Caco-2 (cell line): ENCODE data around the gene PCGF1. TPM values are rescaled to one million over a fixed set of nuclear protein-coding genes. Genes with fewer than 3 reads are reported as not detected.
A peak's percentile ranks its signal among the peaks of the same experiment; 100 is the strongest.

Source experiments
- Bru-seq: library from RNA; stranded (reverse); fragments of 400-500 nt; gene quantifications from one replicate; lab custom pipeline; 2021; lab: Mats Ljungman, UMichigan
- BruChase-seq, 2 experiments: library from RNA; stranded (reverse); fragments of 400-500 nt; gene quantifications; one replicate each; lab custom pipeline; 2021; lab: Mats Ljungman, UMichigan
- BruUV-seq: library from RNA; stranded (reverse); fragments of 400-500 nt; replicated peaks from 2 replicates; lab custom pipeline; 2021; lab: Mats Ljungman, UMichigan
- CTCF ChIA-PET: fragments of 300-600 bp; sonication (Branson Sonifier 250); formaldehyde crosslinking; loops from one replicate; lab custom pipeline; 2022; ENCODE audit warnings: antibody characterized with exemption; lab: Charles Lee
- POLR2A ChIA-PET: fragments of 300-600 bp; sonication (Branson Sonifier 250); formaldehyde crosslinking; loops from one replicate; lab custom pipeline; 2022; ENCODE audit warnings: antibody characterized with exemption; lab: Charles Lee
- DNase-seq, 2 experiments: peaks; one replicate each; pipeline versions ENCODE4 v3.0.0 to v3.0.0-alpha.2; 2020 to 2022
- H3K27me3 ChIP-seq: replicated peaks from 2 replicates; pipeline ENCODE4 v1.6.0; 2011; ENCODE audit warnings: low read length; ENCODE audit not compliant: control insufficient read depth, insufficient read depth
- H3K36me3 ChIP-seq: 2 replicates; pipeline ENCODE4 v1.5.1; 2011; ENCODE audit warnings: low read length; ENCODE audit not compliant: control insufficient read depth, insufficient read depth
- H3K4me1 ChIP-seq: fragments of 250-450 bp; sonication (Bioruptor Pico); 2 replicates; pipeline ENCODE4 v1.5.1; 2020; ENCODE audit warnings: mild to moderate bottlenecking
- H3K4me3 ChIP-seq: 2 replicates; pipeline ENCODE4 v1.5.1; 2011; ENCODE audit warnings: low read depth, mild to moderate bottlenecking, control low read depth, low read length
- H3K9me3 ChIP-seq: fragments of 250-450 bp; sonication (Bioruptor Pico); 2 replicates; pipeline ENCODE4 v1.5.1; 2020; ENCODE audit warnings: mild to moderate bottlenecking, moderate library complexity
- H3K27ac Mint-ChIP-seq: one replicate; pipeline ENCODE4 v1.8.0; 2022; ENCODE audit warnings: mixed read lengths; ENCODE audit not compliant: unreplicated experiment
- H3K27me3 Mint-ChIP-seq: one replicate; pipeline ENCODE4 v1.8.0; 2022; ENCODE audit warnings: mixed read lengths; ENCODE audit not compliant: insufficient read depth, unreplicated experiment
- H3K36me3 Mint-ChIP-seq: one replicate; pipeline ENCODE4 v1.8.0; 2022; ENCODE audit warnings: mild to moderate bottlenecking, mixed read lengths; ENCODE audit not compliant: insufficient read depth, unreplicated experiment
- H3K4me1 Mint-ChIP-seq: one replicate; pipeline ENCODE4 v1.8.0; 2022; ENCODE audit warnings: low read depth, mixed read lengths; ENCODE audit not compliant: unreplicated experiment
- H3K4me3 Mint-ChIP-seq: one replicate; pipeline ENCODE4 v1.8.0; 2022; ENCODE audit warnings: mild to moderate bottlenecking, moderate library complexity, mixed read lengths; ENCODE audit not compliant: unreplicated experiment
- H3K9me3 Mint-ChIP-seq: one replicate; pipeline ENCODE4 v1.8.0; 2022; ENCODE audit warnings: mixed read lengths; ENCODE audit not compliant: unreplicated experiment
- CTCF ChIP-seq, 2 experiments: fragments of 200-600 bp in 1 of 2; IDR thresholded peaks; 1 replicate in 1 of 2; 2 replicates in 1 of 2; pipeline versions ENCODE4 v1.5.1 to v1.8.0; 2011 to 2022; ENCODE audit warnings: antibody characterized with exemption in 1 of 2, control low read depth in 1 of 2, inconsistent platforms in 1 of 2, low read depth in 1 of 2, low read length in 1 of 2, mild to moderate bottlenecking in 1 of 2, moderate library complexity in 1 of 2; ENCODE audit not compliant: insufficient read depth in 1 of 2, severe bottlenecking in 1 of 2, unreplicated experiment in 1 of 2
- intact Hi-C: fragments of 100-400 bp; cut with micrococcal nuclease; formaldehyde crosslinking; loops from one replicate; pipeline ENCODE4 v1.10.0; 2022; ENCODE audit not compliant: unreplicated experiment
- long read RNA-seq: library from polyadenylated mRNA; stranded (forward); transcript quantifications from one replicate; pipeline ENCODE4 v2.0.0, GENCODE V29; 2022
- total RNA-seq: library from RNA; stranded (reverse); gene quantifications from 2 replicates; pipeline ENCODE4 v1.2.3, GENCODE V29; 2022

Gene PCGF1
- total RNA-seq, result 27.0 and 29.7 TPM in 2 replicates
- Bru-seq, nascent RNA, result percentile 76 among the genes with signal in this experiment
- percentile 78 among the genes with signal in this experiment for BruChase-seq, experiment 1, labeled RNA remaining after a 2-hour chase
- percentile 72 among the genes with signal in this experiment for BruChase-seq, experiment 2, labeled RNA remaining after a 6-hour chase
- long read RNA-seq, transcript PCGF1-201 (9 exons, 1,792 nt), result major isoform, 7 of 20 reads
- long read RNA-seq, transcript PCGF1-204 (8 exons, 1,056 nt), result minor isoform, 5 of 20 reads
- long read RNA-seq, partial matches to known transcripts, result 1 of 20 reads
- long read RNA-seq, other reads (novel, unspliced or antisense), result 5 of 20 reads

- Mint-ChIP-seq H3K4me1 (peaks cover 28% of the 10 kb centered on the region), H3K27me3 (no peaks in the 10 kb centered on the region), H3K36me3 (peaks cover 50% of the 10 kb centered on the region), H3K27ac (peak within 1 kb of the TSS; percentile 99), H3K4me3 (peak within 1 kb of the TSS; percentile 91), H3K9me3 (no peaks in the 10 kb centered on the region)
- peak; percentile 70 to 89 for TF ChIP-seq CTCF (IDR thresholded peaks at IDR 0.05; ENCODE audit: insufficient read depth in 1 of 2, low read depth in 1 of 2, low read length in 1 of 2, severe bottlenecking in 1 of 2, unreplicated experiment in 1 of 2)
- ChIA-PET POLR2A (interaction anchor here (1.1 to 1.5 kb wide), 2 partner anchors 18 to 23 kb away, joined by 6 to 7 read pairs; partner anchors contain the start of genes AUP1 and HTRA2), CTCF (interaction anchor here (0.9 to 1.8 kb wide), 5 partner anchors 18 to 82 kb away, joined by 3 to 7 read pairs (median 7); partner anchors contain the start of genes AUP1, CCDC142, HTRA2 and TTC31)
- peak within 1 kb of the TSS; percentile 68 for H3K4me3 ChIP-seq
- H3K27me3 ChIP-seq, result no peaks in the 10 kb centered on the region
- 0 out of 2 replicates have a peak, but pooled peaks cover 2% of the 10 kb centered on the region for H3K36me3 ChIP-seq
- H3K9me3 ChIP-seq, result no peaks in the 10 kb centered on the region
- BruUV-seq, result no TSS peak
- peak; percentile 98 to 99 for DNase-seq
- peaks cover 26% of the 10 kb centered on the region for H3K4me1 ChIP-seq
- intact Hi-C loops, result loop anchor here (1.0 to 2.0 kb wide), 6 partner anchors 22 to 80 kb away; partner anchors contain the start of genes AUP1, HTRA2, TTC31 and WBP1
Observed at GRCh38 chr2:74507145-74507925, at the start of gene PCGF1. TSS of gene PCGF1 (minus strand) at chr2:74507695. CDS start at chr2:74507668, 27 bp downstream.

GRCh38 chr2:74556831-74557370 lies 49.4 kb upstream of the PCGF1 start:
- CTCF ChIA-PET, result interaction anchor here (0.6 kb wide), 1 partner anchor 74 kb away, joined by 3 read pairs; the partner anchor contains the start of gene CCDC142
- peaks cover 22% of the 10 kb centered on the region for H3K4me1 ChIP-seq
- no peak overlapping the region for H3K4me3 ChIP-seq
- H3K36me3 Mint-ChIP-seq, result no peaks in the 10 kb centered on the region
- BruUV-seq, result no TSS peak
- intact Hi-C loops, result no loop called here
- no peak for DNase-seq
- peaks cover 22% of the 10 kb centered on the region for H3K4me1 Mint-ChIP-seq
- no peaks in the 10 kb centered on the region for H3K9me3 ChIP-seq
- no peak overlapping the region for H3K27ac Mint-ChIP-seq
- TF ChIP-seq CTCF (IDR thresholded peaks at IDR 0.05; ENCODE audit: insufficient read depth in 1 of 2, low read depth in 1 of 2, low read length in 1 of 2, severe bottlenecking in 1 of 2, unreplicated experiment in 1 of 2), result no peak
- H3K4me3 Mint-ChIP-seq, result no peak overlapping the region
- H3K27me3 ChIP-seq, result no peaks in the 10 kb centered on the region; the same call in 1 of the 2 replicates
- POLR2A ChIA-PET, result no interaction called here
- H3K27me3 Mint-ChIP-seq, result peaks cover 5% of the 10 kb centered on the region
- H3K9me3 Mint-ChIP-seq, result no peaks in the 10 kb centered on the region
- H3K36me3 ChIP-seq, result no peaks in the 10 kb centered on the region; the same call in 1 of the 2 replicates

GRCh38 chr2:74556159-74556558 lies 48.7 kb upstream of the PCGF1 start:
- H3K36me3 ChIP-seq, result no peaks in the 10 kb centered on the region; the same call in 1 of the 2 replicates
- Mint-ChIP-seq H3K27ac (no peak overlapping the region), H3K9me3 (no peaks in the 10 kb centered on the region), H3K36me3 (no peaks in the 10 kb centered on the region), H3K4me3 (no peak overlapping the region), H3K27me3 (no peaks in the 10 kb centered on the region), H3K4me1 (peaks cover 22% of the 10 kb centered on the region)
- intact Hi-C loops, result no loop called here
- ChIA-PET POLR2A (no interaction called here), CTCF (no interaction called here)
- no peak overlapping the region for H3K4me3 ChIP-seq
- H3K9me3 ChIP-seq, result no peaks in the 10 kb centered on the region
- no peaks in the 10 kb centered on the region; the same call in 1 of the 2 replicates for H3K27me3 ChIP-seq
- DNase-seq, result no peak
- BruUV-seq, result no TSS peak
- peaks cover 22% of the 10 kb centered on the region for H3K4me1 ChIP-seq
- no peak for TF ChIP-seq CTCF (IDR thresholded peaks at IDR 0.05; ENCODE audit: insufficient read depth in 1 of 2, low read depth in 1 of 2, low read length in 1 of 2, severe bottlenecking in 1 of 2, unreplicated experiment in 1 of 2)
